Glomerular visceral epithelial cell (primary cell): ENCODE results near the gene ARHGEF38.
A peak's percentile ranks its signal among the peaks of the same experiment; 100 is the strongest.

ENCODE experiments used
- DNase-seq: peaks from one replicate; pipeline ENCODE4 v3.0.0-alpha.2; 2016; ENCODE audit errors: extremely low spot score

ARHGEF38 gene, protein sequence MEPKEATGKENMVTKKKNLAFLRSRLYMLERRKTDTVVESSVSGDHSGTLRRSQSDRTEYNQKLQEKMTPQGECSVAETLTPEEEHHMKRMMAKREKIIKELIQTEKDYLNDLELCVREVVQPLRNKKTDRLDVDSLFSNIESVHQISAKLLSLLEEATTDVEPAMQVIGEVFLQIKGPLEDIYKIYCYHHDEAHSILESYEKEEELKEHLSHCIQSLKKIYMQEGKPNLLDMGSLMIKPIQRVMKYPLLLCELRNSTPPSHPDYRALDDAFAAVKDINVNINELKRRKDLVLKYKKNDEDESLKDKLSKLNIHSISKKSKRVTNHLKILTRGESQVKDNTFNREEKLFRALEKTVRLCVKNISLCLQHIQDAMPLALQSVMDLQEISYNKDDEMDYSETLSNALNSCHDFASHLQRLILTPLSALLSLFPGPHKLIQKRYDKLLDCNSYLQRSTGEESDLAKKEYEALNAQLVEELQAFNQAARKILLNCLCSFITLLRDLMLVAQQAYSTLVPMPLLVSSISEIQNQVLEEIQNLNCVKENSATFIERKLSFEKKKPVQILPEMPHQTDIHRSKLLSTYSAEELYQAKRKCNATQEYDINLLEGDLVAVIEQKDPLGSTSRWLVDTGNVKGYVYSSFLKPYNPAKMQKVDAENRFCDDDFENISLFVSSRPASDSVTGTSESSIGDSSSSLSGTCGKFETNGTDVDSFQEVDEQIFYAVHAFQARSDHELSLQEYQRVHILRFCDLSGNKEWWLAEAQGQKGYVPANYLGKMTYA

DNA sequence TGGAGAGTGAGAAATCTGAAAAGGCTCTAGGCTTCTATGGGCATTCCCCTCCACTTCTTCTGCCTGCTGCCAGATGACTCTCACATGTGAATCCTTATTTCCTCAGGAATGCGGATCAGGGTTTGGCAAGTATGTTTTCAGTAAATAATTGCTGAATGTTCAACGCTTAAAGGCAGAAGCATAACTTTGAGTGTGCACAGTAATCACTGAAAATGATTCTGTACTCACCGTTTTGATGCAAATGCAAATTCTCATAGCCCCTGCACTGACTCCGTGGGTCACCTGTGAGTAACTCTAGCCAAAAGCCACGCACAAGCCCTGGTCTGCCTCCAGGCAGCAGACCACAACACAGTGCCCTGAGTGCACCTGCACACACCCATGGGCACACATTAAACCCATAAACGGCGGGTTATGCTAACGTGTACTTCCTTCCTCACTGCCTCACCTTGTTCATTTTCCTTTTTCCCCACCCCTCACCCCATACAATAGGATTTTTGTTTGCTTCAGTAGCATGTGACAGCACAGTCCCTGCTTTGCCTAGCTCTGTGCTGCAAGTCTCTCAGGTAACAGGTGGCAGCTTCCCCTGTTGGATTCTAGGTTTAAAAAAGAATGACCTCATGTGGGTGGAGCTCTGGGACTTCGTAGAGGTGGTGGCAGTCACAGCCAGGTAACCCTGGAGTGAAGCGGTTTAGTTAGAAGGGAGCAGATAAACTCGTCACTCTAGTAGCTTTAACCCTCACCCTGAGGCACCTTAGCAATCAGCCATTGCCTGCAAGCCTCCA is at the start of gene ARHGEF38:
TSS of gene ARHGEF38 (plus strand) at position 656 of the 782 bp plus-strand sequence. CDS start 146 bp downstream, outside the sequence.
- DNase-seq = peak; percentile 75

DNA sequence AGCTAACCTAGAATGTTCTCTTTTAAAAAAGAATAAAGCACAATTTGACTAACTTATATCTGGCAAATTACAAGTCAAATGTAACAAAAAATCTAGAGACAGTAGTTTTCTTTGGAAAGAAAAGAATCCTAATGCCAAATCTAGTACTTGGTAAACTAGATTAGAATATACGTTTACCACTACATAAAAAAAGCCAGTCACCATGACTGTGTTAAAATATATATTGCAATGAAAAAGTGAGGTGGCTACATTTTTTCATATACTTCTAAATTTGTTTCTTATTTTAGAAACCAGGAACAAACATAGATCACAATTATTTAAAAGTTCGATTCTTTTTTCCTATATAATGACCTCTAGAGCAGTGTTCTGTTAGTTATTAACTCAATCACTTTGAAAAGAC is 48.9 kb upstream of the ARHGEF38 start:
- no peak for DNase-seq

DNA sequence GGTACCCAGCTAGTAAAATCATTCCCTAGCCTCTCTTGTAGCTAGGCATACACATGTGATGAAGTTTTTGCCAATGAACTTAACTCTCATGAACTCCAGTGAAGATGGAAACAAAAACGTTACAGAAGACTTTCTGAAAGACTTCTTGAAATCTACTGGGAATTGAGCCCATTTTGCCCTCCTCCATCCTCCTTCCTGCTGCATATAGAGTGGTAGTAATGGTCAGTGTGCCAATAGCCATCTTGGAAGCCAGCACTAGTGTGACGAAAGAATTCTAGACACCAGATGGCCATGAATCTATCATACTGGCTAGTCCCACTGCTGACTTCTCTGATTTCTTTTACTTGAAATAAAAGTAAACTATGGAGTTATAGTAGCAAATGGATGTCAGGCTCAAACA is 47.7 kb upstream of the ARHGEF38 start:
- DNase-seq = no peak

DNA sequence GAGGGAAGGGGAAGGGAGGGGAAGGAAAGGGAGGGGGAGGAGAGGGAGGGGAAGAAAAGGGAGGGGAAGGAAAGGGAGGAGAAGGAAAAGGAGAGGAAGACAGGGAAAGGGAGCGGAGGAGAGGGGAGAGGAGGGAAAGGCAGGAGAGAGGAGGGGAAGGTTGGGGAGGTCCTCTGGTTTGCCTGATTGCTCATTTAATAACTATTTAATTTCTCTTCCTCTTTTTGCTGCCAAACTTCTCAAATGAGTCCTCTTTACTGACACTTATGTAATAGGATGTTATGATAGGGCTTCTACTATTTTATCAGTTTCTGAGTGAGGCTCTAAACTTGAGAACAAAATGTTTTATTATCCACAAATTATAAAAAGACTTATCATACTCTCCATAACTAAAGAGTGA is 43.1 kb upstream of the ARHGEF38 start:
- DNase-seq = no peak

DNA sequence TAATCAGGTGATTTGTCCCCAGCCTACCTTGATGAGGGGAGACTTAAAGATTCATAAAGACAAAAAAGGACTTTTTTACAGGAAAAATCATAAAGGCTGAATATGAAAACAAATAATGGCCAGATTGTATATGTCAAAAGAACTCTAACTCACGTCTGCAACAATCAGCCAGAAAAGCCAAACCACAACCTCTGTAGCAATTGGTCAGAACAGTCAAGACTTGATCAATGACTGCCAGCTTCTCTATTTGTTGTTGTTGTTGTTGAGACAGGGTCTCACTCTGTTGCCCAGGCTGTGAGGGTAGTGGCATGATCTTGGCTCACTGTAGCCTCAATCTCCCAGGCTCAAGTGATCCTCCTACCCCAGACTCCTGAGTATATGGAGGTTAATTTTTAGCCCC is 42.7 kb upstream of the ARHGEF38 start:
- no peak for DNase-seq

DNA sequence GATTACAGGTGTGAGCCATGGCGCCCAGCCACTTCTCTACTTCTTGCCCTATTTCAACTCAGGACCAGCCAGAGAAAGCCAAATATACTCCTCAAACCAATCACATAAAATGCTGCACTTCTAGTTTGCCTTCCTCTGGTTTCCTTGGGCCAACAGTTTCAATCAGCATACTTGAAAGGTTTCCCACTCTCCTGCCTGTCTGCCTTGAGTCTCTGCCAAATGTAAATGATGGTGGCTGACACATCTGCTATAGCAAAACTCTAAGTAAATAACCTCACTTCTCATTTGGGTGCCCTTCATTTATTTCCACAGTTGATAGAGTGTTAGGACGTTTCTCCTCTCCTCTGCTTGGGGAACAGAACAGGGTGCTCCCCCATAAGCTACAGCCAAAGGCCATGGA is 42.2 kb upstream of the ARHGEF38 start:
- no peak for DNase-seq

DNA sequence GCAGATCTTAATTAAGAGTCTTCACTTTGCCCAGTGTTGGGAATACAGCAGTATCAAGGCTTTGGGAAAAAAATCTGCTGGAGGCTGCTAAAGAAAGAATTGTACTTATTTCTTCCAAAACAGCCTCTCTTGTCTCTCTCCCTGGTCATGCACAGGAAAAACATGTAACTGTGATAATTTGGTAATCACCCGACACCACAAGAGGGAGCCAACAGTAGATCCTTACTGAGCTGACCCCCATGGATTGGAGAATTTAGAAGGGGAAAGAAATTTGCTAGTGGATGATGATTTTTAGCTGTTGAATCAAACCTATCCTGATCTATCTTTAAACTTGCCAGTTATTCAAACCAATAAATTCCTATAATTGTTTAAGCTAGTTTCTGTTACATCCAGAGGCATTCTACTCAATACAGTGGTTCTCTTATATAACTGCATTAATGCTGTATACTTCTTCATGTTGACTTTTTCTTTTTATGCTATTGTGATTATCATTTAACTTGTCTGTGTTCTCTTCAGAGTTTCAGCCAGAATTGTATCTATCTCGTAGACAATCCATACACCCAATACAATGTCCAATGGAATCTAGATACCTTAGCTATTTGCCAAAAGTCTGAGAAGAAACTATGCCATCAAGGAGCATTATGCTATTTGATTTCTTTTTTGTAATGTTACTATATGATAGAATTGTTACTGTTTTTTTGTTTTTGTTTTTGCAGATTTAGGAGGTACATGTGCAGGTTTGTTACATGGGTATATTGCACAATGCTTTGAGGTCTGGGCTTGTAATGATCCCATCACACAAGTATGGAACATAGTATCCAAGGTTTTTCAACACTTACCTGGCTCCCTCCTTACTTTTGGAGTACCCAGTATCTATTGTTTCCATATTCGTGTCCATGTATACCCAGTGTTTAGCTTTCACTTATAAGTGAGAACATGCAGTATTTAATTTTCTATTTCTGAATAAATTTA is 31.3 kb upstream of the ARHGEF38 start:
- peak; percentile 60 for DNase-seq

DNA sequence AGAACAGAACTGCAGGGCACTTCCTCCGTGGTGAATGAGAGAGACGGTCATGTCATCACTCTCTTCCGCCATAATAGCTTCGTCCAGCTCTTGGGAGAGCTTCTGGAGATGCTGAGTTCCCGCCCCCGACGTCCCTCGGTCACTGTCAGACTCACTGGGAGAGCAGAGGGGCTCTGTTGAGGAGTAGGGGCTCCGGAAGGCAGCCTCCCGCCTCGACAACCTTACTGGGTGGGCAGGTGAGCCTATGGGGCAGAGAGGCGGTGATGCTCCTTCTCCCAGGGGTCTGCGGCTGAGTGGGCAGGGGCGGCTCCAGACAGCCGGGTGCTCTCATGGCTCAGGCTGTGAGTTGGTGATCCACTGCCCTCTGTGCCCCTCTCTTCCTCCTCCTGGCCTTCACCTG is 25.8 kb upstream of the ARHGEF38 start:
- DNase-seq = no peak

DNA sequence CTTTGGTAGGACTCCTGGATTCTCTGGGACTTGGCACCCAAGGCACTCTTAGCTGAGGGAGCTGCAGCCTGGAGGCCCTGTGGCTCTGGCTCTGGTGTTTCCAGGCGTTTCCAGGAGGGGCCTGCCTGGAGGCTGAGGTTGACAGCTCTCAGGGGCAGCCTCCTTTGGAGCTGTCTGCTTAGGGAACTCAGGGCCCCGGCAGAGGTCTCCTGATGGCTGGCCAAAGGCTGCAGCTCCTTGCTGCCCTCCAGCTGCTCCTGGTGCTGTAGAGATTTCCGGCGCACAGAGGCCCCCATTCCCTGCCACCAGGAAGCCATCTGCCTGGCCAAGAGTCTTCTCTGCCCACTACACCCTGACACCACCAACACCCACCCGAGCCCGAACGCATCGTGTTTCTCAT is 25.3 kb upstream of the ARHGEF38 start:
- no peak for DNase-seq

DNA sequence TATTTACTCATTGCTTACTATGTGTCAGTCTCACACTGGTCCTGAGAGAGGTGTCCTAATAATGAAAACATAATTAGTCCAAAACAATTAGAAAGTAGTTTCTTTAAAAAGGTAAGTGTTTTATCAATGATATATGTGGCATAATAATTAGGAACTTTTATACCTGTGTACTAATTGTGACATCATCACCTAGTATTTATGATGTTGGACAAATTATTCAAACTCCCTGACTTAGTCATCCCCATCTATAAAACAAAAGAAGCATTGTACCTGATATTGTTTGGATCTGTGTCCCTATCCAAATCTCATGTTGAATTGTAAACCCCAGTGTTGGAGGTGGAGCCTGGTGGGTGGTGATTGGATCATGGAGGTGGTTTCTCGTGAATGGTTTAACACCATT is 15.8 kb upstream of the ARHGEF38 start:
- DNase-seq = no peak

DNA sequence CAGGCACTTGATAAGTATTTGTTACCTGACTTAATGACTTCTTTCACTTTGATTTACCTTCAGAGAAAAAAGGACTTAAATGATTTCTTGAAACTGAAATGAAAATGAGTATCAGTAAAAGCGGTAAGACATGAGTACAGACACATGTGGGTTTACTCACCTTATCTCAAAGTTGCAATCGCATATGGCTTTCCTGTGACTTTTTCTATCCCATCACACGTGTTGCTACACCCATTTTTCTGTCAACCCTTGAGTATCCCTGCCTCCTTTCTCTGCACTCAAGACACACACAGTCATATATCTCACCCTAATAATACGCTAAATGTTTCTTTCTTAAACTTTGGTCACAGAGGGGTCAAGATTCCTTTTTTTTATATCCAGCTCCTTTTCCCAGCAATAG is 11.0 kb upstream of the ARHGEF38 start:
- DNase-seq = no peak

DNA sequence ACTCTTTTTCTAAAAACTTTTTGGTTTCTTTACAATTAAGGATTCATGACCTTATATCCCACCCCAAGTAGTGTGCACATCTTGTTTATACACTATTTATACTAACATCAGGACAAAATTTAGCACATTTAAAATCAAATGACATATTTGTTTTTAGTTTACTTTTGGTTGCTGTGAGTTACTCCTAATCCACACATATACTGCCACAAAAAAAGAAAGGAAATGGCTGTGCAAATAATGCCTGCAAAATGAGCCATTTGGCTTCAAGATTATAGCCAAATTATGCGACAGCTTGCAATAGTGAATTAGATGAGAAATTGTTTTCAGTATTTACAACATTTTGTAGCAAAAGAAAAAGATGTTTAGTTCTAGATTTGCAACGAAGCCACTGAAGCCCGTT is 10.4 kb upstream of the ARHGEF38 start:
- no peak for DNase-seq

DNA sequence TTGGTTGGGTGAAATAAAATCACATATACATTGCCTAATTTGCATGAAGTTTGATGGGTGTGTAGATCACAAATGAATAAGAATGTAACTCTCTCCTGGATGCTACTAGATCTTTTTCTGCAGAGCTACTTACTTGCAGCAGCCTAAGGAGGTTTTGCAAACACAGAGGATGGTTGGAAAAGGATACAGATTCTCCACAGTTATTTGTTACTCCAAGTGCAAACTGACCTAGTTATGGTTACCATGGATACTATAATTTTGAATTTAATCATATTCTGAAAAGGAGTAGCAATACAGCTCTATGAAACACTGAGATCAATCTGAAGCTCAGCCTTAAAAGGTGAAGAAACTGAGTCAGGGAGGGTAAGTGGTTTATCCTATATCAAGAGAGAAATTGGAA is 9.1 kb upstream of the ARHGEF38 start:
- DNase-seq = no peak

DNA sequence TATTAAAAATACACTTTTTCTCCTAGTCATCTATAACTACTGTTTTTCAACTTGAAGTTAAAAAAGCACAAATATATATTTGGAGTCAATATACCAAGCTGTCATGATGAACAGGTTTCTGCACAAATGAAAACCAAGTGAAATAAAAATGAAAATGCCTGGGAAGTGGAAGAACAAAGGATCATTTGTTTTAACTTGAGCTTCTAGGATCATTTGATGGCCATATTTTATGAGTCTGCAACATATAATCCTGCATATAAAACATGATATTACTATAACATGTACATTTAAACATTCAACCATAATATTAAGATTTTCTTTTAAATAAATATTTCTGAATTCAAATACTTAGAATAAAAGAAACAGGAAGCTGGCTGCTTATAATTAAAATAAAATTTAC is 8.5 kb upstream of the ARHGEF38 start:
- no peak for DNase-seq

DNA sequence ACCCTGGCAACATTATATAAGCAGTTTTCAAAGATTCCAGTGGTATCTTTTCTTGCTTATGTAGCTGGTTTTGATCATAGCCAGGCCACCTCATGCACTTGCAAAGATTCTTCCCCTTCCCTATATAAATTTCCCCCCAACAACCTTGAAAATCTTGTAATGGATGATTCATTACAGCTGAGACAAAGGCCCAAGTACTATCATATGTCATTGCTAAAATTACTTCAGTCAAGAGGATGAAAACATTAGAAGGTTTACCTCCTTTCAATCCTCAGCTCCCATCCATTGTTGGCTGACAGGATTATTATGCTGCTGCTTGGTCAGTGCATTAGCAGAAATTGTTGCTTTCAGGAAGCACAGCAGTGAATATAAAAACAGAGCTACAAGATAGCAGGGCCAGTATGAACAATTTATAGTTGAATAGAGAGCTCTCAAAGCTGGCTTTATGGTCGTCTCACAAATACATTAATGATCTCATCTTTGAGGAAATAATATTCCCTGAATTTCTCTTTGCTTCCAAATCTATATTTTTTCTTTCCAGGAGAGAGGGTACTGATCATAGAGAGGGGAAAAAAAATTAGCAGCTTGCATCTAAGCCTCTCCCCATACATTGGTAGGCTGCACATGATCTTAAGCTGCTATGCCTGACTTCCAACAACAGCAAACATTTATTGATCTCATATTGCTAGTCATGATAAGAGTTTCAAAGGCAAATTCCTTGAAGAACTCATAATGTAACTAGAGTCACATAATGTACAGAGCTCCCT is 7.7 kb upstream of the ARHGEF38 start:
- no peak for DNase-seq

DNA sequence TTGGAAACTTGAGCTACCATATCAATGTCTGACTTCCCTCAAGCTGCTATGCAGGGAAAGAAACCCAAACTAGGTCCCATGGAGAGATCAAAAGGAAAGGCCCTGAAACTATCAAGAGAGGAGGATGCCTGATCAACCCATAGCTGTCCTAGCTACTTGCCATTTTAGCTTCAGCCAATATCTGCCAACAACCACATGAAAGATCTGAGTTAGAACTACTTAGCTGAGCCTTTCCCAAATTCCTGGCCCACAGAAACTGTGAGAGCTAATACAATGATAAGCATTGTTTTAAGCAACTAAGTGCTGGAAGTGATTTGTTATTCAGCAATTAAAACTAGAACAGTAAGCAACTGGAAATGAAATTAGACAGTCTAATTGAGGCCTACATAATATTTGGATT is 6.3 kb upstream of the ARHGEF38 start:
- DNase-seq = no peak

DNA sequence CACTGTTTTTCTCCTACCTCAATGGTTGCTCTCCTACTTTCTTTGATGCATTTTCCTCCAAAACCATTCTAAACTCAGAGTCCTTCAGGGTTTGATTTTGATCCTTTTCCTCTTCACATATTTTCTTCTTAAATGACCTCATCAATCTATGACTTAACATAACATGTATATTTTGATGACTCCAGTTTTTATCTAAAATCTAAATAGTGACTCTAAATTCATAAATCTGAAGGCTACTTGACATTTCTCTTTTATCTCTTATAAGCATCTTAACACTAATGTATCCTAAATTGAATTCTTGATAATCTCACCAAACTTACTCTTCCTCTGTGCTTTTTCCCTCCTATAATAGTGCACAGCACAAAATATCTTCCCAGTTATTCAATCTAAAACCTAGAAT is 4.7 kb upstream of the ARHGEF38 start:
- no peak for DNase-seq

DNA sequence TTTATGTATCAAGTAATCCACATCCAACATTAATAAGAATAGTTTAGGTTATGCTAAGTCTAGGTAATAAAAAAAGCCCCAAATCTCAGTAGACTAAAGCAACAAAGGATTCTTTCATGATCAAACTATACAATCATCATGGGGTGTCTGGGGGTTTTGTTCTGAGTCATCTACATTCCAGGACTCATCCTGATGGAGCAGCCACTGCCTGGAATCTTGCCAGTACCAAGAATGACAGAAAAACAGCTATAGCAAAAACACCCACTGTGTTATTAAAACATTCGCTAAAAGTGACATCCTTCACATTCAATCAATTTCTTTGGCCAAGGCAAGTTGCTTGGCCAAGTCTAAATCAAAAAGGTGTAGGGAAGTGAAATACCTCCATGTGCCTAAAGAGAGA is 3.9 kb upstream of the ARHGEF38 start:
- DNase-seq = peak; percentile 81

DNA sequence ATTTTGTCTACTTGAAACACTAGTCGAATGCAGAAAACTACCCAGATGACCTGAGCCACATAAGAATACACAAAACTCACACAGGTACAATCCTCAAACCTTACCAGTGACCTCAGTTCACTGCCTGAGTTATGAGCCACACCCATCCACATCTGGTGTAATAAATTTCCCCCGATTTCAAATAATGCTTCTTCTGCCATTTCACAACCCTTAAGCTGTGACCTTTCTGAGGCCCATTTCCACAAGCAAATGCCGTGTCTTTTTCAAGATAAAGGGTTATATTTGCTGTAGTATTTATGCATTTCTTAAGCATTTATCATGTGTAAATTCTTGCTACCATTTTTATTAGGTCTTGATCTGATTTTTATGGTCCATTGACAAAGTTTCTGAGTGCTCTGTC is 1.8 kb upstream of the ARHGEF38 start:
- no peak for DNase-seq

DNA sequence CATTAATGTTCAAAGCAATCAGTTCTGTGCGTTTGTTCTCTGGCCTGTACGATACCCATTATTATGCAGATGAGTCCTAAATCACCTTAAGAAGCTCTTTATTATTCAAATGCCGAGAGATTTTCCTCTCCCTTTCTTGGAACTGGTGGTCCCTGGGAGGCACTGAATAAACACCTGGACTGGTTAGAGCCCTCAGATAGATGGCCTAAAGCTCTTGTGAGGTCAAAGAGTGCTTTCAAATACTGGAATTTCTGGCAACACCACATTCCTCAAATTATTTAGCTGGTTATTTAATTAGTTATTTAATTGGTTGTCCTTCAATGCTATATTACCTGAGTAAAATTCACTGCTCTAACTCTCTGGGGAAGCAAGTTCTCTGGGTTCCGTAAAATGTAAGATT is 3.0 kb downstream of the ARHGEF38 start:
- no peak for DNase-seq

DNA sequence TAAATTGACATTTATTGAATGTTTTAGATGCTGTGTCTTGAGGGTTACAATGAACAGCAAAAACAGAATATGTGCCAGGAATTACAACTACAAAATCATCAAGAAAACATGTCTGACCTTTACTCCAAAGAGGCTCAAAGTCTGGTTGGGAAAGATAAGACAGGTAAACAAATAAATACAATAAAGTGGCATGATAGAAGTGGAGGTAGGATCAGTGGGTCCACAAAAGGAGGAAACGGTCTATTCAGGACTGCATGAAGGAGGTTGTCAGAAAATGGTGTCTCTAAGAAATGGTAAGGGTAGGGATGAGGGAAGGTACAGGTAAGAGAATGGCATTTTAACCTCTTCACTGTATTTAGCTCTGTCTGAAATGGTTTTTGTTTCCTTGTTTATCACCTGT is 3.8 kb downstream of the ARHGEF38 start:
- no peak for DNase-seq
